Measurements from ENCODE around the gene CNTNAP2.

- TF ChIP-seq CTCF (conservative IDR thresholded peaks at IDR 0.05 in 1 of 2, IDR thresholded peaks at IDR 0.05 in 1 of 2; ENCODE audit: low read depth in 1 of 2, low read length in 2 of 2) = no peak
- TF ChIP-seq EZH2 (IDR thresholded peaks at IDR 0.05; ENCODE audit: low read length, missing control alignments) = no peak
These were observed 1915.2 kb downstream of the CNTNAP2 start for GRCh38 chr7:148031811-148032210.

Data from fibroblast of lung (primary cell).